Activated CD4-positive, alpha-beta T cell treated with anti-CD3 and anti-CD28 coated beads, Interleukin-2, Interleukin-6, amounts not matched to agents 100 ng/mL and 50 ng/mL, durations not matched to agents 16 hours and 8 hours (primary cell): ENCODE results near the gene DTD1.

Source experiments
- DNase-seq: peaks from one replicate; pipeline ENCODE4 v3.0.0-alpha.2; 2020

Gene DTD1

GRCh38 chr20:18805881-18806280 is 218.0 kb downstream of the DTD1 start:
- no peak for DNase-seq

- no peak for DNase-seq
Observed at GRCh38 chr20:18808712-18809111, 220.9 kb downstream of the DTD1 start.

GRCh38 chr20:18811186-18811585 is 223.3 kb downstream of the DTD1 start:
- DNase-seq, result no peak

- no peak for DNase-seq
Observed at GRCh38 chr20:18811904-18812303, 224.1 kb downstream of the DTD1 start.

- no peak for DNase-seq
Observed at GRCh38 chr20:18813483-18813882, 225.6 kb downstream of the DTD1 start, which contains the start of gene SCP2D1. TSS of gene SCP2D1 (plus strand) at chr20:18813783. CDS start at chr20:18813816, 33 bp downstream.

- DNase-seq, result no peak
Observed at GRCh38 chr20:18815194-18815942, 227.5 kb downstream of the DTD1 start.
